ENCODE results near the gene CYP3A5.

The CYP3A5 gene

GRCh38 chr7:99651290-99651689 is 28.5 kb downstream of the CYP3A5 start:
- TF ChIP-seq GATA3 (IDR thresholded peaks at IDR 0.05; ENCODE audit: low read depth, low read length) (no peak), GATA2 (IDR thresholded peaks at IDR 0.05; ENCODE audit: low read depth, low read length) (no peak)

DNA sequence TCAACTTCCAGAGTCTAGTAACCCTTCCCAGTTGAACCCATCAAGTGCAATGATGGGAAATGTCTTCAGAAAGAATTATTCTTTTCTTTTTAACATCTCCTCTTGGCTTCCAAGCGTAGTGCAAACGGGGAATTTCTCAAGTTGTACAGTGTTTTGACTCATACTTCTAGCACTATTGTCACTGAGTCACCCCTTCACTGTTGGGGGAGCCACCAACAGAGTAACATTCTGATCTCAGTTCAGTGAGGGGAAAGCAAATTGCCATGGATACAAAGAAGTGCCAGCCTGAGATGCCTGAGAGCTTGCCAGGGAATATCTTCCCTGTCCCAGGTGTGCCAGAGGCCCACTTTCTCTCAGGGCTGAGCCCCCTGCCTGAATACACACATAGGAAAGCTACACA is 31.0 kb downstream of the CYP3A5 start:
- no peak for TF ChIP-seq GATA2 (IDR thresholded peaks at IDR 0.05; ENCODE audit: low read depth, low read length)
- no peak for TF ChIP-seq GATA3 (IDR thresholded peaks at IDR 0.05; ENCODE audit: low read depth, low read length)

GRCh38 chr7:99645590-99645989 is 34.2 kb downstream of the CYP3A5 start:
- TF ChIP-seq GATA2 (IDR thresholded peaks at IDR 0.05; ENCODE audit: low read depth, low read length) (no peak), GATA3 (IDR thresholded peaks at IDR 0.05; ENCODE audit: low read depth, low read length) (no peak)

- no peak for TF ChIP-seq GATA3 (IDR thresholded peaks at IDR 0.05; ENCODE audit: low read depth, low read length)
- no peak for TF ChIP-seq GATA2 (IDR thresholded peaks at IDR 0.05; ENCODE audit: low read depth, low read length)
Measured at GRCh38 chr7:99644431-99644830, 35.4 kb downstream of the CYP3A5 start.

DNA sequence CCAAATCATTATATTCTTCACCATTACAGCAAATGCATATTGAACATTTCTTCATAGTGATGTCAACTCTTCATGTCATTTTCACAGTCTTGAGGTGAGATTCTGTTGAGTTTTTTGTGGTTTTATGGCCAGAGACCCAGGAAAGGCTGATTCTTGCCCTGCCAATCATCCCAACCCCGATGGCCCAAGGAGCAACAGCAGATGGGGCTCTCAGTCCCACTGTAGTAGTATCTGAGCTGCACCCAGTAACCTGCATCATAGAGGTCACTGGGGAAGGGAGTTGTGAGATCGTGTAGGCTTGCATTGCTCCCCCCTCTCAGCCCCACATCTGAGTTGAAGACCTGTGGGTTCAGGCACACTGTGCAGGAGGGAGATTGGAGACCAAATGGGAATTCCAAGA is 36.3 kb downstream of the CYP3A5 start:
- TF ChIP-seq GATA2 (IDR thresholded peaks at IDR 0.05; ENCODE audit: low read depth, low read length) (no peak), GATA3 (IDR thresholded peaks at IDR 0.05; ENCODE audit: low read depth, low read length) (no peak)

- TF ChIP-seq GATA3 (IDR thresholded peaks at IDR 0.05; ENCODE audit: low read depth, low read length) (no peak), GATA2 (IDR thresholded peaks at IDR 0.05; ENCODE audit: low read depth, low read length) (no peak)
Measured at GRCh38 chr7:99642027-99642426, 37.8 kb downstream of the CYP3A5 start.

- TF ChIP-seq GATA3 (IDR thresholded peaks at IDR 0.05; ENCODE audit: low read depth, low read length) (no peak), GATA2 (IDR thresholded peaks at IDR 0.05; ENCODE audit: low read depth, low read length) (no peak)
Measured at GRCh38 chr7:99639267-99639666, 40.5 kb downstream of the CYP3A5 start.

GRCh38 chr7:99638731-99639130 is 41.1 kb downstream of the CYP3A5 start:
- no peak for TF ChIP-seq GATA3 (IDR thresholded peaks at IDR 0.05; ENCODE audit: low read depth, low read length)
- no peak for TF ChIP-seq GATA2 (IDR thresholded peaks at IDR 0.05; ENCODE audit: low read depth, low read length)

- TF ChIP-seq GATA2 (IDR thresholded peaks at IDR 0.05; ENCODE audit: low read depth, low read length) (no peak), GATA3 (IDR thresholded peaks at IDR 0.05; ENCODE audit: low read depth, low read length) (no peak)
Measured at GRCh38 chr7:99631295-99632109, 48.3 kb downstream of the CYP3A5 start.

DNA sequence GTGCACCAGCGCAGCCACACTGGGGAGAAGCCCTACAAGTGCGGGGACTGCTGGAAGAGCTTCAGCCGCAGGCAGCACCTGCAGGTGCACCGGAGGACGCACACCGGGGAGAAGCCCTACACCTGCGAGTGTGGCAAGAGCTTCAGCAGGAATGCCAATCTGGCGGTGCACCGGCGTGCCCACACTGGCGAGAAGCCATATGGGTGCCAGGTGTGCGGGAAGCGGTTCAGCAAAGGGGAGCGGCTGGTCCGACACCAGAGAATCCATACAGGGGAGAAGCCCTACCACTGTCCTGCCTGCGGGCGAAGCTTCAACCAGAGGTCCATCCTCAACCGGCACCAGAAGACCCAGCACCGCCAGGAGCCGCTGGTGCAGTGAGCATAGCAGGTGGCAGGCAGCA is 50.2 kb downstream of the CYP3A5 start:
- TF ChIP-seq GATA2 (IDR thresholded peaks at IDR 0.05; ENCODE audit: low read depth, low read length) (no peak), GATA3 (IDR thresholded peaks at IDR 0.05; ENCODE audit: low read depth, low read length) (no peak)

DNA sequence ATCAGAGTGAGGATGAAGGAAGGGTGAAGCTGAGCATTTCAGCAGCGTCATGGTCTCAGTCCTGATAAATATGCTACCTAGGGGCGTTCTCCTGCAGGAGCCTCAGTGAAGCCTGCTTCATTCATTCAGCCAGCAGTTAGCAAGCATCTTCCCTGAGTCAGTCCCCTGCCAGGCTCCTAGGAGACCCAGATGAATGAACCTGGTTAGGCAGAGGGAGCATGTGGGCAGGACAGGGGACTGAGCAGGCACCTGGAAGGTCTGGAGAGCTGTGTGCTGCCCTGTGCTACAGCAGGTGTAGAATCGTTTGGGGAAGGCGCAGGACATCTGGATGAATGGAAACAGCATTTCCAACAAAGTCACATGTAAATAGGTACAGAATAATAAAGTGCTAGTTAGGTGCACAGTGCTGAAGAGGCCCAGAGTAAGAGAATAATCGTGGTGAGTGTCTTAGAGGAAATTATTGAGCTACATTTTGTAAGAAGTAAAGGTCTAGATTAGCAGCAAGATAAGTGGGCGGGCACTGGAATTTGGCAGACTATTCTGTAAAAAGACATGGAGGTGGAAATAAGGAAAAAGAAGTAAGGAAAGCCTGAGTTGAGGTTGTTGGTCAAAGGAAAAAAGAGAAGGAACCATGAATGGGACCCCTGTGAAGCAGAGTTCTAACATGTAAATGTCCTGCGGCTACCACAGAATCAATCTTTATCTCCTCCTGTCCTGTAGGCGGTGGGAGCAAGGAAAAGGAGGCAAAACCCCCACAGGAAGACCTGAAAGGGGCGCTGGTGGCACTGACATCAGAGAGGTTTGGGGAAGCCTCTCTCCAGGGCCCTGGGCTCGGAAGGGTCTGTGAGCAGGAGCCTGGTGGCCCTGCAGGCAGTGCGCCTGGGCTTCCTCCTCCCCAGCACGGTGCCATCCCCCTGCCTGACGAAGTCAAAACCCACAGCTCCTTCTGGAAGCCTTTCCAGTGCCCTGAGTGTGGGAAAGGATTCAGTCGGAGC is 51.0 kb downstream of the CYP3A5 start:
- TF ChIP-seq GATA2 (IDR thresholded peaks at IDR 0.05; ENCODE audit: low read depth, low read length) = no peak; the same call in 1 of the 2 replicates
- no peak for TF ChIP-seq GATA3 (IDR thresholded peaks at IDR 0.05; ENCODE audit: low read depth, low read length)

GRCh38 chr7:99627513-99627912 is 52.3 kb downstream of the CYP3A5 start:
- TF ChIP-seq GATA2 (IDR thresholded peaks at IDR 0.05; ENCODE audit: low read depth, low read length) = no peak
- no peak for TF ChIP-seq GATA3 (IDR thresholded peaks at IDR 0.05; ENCODE audit: low read depth, low read length)

DNA sequence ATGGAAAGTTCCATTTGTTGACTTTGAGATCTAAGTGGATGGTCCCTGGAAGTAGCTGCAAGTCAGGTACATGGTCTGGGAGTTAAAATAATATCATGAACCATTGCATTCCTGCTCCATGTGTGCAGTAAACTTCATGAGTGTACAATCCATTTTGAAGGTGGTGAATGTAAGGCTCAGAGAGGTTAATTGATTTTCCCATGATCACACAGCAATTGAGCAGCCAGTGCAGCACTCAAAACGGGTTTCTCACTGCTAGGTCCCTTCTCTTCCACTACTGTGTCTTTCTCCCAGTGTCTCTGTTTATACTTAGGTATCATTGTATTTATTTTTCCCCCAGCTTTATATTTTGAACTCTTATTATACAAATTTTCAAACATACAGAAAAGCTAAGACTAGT is 53.1 kb downstream of the CYP3A5 start:
- TF ChIP-seq GATA2 (IDR thresholded peaks at IDR 0.05; ENCODE audit: low read depth, low read length) (no peak), GATA3 (IDR thresholded peaks at IDR 0.05; ENCODE audit: low read depth, low read length) (no peak)

- TF ChIP-seq GATA2 (IDR thresholded peaks at IDR 0.05; ENCODE audit: low read depth, low read length) = no peak
- TF ChIP-seq GATA3 (IDR thresholded peaks at IDR 0.05; ENCODE audit: low read depth, low read length) = no peak
Measured at GRCh38 chr7:99625961-99626360, 53.8 kb downstream of the CYP3A5 start.
